Stimulated activated CD8-positive, alpha-beta memory T cell treated with anti-CD3 and anti-CD28 coated beads, Interleukin-7, amount 100 ng/mL, for 1 hour (primary cell): Measurements from ENCODE around the gene MRGPRX2.
A peak's percentile ranks its signal among the peaks of the same experiment; 100 is the strongest.

Experiments used
- DNase-seq, 2 donors: peaks; one replicate each; pipeline ENCODE4 v3.0.0-alpha.2; 2020; ENCODE audit warnings: low read depth in 2 of 2

Gene MRGPRX2

DNA sequence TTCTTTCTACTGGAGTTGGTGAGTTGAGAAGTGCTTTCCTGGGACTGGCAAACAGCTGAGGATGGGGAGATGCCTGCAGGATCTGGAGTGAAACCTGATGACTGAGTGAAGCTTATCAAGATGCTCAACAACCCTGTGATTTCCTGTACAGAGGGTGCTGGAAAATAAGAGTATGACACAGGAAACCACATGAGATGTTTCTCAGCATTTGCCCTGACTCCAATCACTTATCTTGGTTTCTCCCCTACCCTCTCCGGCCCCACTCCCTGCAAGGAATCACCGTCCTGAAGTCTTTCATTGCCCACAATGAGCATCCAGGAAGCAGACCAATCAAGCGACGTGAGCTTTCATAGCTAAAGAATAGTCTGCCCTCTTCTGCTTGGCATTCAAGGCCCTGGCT lies at the start of gene MRGPRX2:
Gene MRGPRX2 (minus strand): TSS at position 89 of the 400 bp plus-strand sequence. CDS start 4,315 bp downstream, outside the sequence.
- DNase-seq: no peak

GRCh38 chr11:19110295-19110694 lies 49.8 kb upstream of the MRGPRX2 start:
- DNase-seq: no peak

DNA sequence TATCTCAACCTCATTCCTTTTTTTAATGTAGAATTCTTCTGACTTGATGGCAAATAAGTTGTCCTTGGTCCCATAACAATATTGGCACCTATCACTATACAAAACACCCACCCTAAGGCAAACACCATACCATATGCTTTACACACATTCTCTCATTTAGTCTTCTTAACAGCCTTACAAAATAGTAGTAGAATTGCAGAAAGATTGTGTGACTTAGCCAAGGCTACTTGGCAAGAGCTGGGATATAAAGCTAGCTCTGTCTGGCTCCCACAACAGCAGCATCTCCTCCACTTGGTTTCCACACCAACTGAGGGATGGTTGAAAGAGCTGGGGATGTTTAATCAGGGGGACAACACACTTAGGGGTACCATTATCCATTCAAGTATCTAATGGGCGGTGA lies 46.6 kb upstream of the MRGPRX2 start:
- DNase-seq: no peak

GRCh38 chr11:19105011-19105410 lies 44.5 kb upstream of the MRGPRX2 start:
- DNase-seq: no peak

DNA sequence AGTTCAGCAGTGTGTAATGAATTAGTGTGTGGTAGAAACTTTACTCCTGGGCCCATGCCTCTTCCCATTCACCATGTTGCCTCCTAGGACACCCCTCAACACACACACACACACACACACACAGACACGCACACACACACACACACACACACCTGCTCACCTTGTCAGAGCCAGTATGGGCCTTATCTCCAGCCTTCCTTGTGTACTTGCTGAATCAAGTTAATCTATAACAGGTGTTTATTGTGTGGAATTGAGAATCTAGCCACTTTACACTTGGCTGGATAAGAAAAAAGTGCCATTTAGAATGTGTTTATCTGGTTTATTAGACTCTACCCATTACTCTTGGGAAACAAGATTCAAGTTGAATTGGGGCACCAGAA lies 42.0 kb upstream of the MRGPRX2 start:
- no peak for DNase-seq

DNA sequence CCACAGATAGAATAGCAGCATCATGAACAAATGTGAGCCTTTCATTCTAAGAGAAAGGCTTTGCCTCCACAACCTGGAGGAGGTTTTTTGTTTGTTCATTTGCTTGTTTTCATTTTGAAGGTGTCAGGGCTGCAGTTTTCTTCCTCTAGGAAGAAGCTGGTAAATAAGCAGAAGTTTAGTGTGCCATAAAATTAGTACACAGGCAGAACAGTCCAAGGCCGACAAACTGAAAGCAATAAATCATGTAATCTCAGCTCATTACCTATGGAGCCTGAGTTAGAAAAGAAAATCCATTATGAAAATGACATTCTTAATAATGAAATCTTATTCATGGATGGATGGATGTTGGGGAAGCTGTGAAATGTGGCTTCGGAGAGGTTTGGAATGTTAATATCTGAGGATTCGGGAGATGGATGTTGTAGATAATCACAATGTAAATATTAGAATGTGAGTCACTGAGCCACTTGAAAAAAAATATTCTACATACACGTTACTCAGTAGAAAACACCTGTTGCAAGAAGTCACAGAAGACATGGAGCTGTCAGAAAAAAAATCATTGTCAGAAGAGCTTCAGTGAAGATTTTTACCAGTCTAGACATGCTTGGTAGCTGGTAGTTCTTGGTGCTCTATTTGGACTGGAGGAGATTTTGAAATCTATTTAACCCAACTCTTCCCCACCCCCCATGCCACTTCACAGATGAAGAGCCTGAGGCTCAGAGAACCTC lies 41.4 kb upstream of the MRGPRX2 start:
- no peak for DNase-seq

GRCh38 chr11:19100885-19101284 lies 40.4 kb upstream of the MRGPRX2 start:
- no peak for DNase-seq

DNA sequence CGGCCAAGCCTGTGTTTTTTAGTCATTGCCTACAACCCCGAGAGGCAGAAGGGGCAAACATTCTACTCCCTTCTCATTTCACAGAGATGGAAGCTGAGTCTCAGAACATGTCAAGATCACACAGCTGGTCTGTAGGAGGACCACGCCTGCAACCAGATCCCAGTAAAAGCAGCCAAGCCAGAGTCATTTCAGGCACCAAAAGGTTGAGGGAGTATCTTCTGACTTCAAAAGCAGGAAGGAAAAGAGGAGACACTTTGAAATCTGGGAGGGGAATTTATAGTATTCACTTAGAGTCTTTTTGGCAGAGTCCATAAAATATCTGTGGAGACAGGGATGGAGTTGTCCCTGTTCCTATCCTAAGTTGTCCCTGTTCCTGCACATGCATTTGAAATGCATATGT lies 38.6 kb upstream of the MRGPRX2 start:
- no peak for DNase-seq

DNA sequence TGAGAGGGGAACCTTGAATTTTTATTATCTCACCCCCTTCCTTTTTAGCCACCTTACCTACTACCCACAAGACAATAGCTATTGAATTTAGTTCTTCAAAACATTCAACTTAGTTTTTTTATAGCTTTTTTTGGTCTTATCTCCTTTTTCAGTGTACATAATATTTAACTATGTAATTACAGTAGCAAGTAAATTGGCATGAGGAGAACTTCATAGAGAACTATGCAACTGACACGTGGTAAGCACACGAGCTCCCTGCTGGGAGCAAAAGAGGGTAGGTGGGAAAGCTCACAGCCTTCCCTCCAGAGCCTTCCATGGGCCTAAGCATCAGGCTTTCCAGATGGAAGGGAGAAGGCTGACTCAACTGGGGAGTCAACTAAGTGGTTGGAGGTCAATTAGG lies 34.3 kb upstream of the MRGPRX2 start:
- no peak for DNase-seq

DNA sequence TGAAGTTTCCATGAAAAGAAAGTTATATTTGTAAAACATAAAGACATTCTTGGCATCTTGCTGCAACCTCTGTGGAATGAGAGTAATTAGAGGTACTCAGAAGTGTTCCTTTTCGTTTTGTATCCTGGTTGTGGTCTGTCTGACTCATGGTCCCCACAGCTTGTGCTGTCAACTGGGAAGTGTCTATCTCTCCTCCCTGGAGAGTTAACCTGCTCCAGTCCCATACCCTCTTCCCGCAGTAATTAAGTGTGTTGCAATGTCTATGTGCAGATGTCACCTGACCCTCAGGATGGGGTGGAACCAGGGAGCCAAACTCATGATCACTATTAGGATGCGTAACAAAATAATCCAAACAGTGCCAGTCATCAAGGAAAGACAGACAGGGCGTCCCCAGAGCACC lies 33.5 kb upstream of the MRGPRX2 start:
- DNase-seq: no peak

- DNase-seq: no peak
Measured at GRCh38 chr11:19092850-19093249, 32.3 kb upstream of the MRGPRX2 start.

DNA sequence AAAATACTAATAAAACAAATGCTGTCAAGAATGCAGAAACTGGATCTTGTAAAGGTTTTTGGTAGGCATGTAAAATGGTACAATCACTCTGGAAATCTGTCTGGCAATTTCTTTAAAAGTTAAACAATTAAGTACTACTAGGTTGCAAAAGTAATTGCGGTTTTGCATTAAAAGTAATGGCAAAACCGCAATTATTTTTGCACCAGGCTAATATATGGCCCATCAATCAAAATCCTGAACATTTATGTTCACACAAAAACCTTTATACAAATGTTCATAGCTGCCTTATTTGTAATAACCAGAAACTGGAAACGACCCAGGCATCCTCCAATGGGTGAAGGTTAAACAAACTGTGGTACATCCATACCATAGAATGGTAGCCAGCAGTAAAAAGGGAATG lies 31.8 kb upstream of the MRGPRX2 start:
- no peak for DNase-seq

DNA sequence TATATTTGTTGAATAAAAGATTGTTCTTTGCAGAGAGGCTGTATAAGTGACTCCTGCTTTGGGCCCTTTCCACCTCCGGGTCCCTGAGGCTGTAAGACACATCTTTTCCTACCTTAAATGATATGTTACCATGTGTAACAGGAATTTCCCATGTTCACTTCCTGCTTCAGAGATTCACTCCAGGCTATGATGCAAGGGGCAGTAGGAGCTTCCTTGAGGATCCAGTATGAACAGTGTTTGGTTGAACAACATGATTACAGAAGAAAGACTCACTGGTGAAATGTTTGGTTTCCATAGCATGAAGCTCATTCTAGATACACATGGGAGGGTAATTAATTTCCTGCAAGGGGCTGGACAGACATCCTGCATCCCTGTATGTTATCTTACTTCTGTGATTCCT lies 30.8 kb upstream of the MRGPRX2 start:
- DNase-seq: no peak

GRCh38 chr11:19089421-19089820 lies 28.9 kb upstream of the MRGPRX2 start:
- DNase-seq: no peak

DNA sequence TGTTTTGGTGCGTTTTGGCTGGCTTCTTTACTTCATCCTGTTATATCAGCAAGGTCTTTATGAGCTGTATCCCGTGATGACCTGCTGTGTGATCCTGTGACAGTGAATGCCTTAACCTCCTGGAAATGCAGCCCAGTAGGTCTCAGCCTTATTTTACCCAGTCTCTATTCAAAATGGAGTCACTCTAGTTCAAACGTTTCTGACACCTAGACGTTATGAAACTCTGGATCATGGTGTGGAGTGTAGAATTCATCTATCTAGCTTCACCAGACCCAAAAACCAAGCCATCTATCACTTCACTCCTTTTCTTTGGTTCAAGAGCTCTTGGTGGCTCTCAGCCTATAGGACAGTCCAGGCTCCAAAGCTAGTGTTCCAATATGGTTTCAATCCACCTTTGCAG lies 28.3 kb upstream of the MRGPRX2 start:
- DNase-seq: no peak

DNA sequence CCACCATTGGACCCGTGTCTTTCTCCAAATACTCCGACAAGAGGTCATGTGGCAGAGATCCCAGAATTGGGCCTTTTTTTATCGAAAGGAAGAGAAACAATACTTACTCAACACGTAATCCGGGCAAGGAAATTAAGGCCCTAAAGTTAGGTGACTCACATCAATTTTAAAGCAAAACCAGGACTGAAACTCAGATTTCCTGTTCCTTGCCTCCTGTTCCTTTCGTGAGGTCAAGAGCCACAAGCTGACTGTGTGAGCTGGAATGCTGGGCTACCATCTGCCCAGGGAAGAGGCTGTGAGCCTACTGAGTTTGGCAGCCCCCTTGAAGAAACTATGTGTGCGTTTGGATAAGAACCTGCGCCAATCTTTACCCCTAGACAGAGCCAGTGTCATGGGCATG lies 27.1 kb upstream of the MRGPRX2 start:
- DNase-seq: no peak

GRCh38 chr11:19084661-19085315 lies 24.3 kb upstream of the MRGPRX2 start:
- DNase-seq: no peak

GRCh38 chr11:19083166-19083565 lies 22.6 kb upstream of the MRGPRX2 start:
- no peak for DNase-seq

- no peak for DNase-seq
Measured at GRCh38 chr11:19080579-19080993, 20.1 kb upstream of the MRGPRX2 start.

DNA sequence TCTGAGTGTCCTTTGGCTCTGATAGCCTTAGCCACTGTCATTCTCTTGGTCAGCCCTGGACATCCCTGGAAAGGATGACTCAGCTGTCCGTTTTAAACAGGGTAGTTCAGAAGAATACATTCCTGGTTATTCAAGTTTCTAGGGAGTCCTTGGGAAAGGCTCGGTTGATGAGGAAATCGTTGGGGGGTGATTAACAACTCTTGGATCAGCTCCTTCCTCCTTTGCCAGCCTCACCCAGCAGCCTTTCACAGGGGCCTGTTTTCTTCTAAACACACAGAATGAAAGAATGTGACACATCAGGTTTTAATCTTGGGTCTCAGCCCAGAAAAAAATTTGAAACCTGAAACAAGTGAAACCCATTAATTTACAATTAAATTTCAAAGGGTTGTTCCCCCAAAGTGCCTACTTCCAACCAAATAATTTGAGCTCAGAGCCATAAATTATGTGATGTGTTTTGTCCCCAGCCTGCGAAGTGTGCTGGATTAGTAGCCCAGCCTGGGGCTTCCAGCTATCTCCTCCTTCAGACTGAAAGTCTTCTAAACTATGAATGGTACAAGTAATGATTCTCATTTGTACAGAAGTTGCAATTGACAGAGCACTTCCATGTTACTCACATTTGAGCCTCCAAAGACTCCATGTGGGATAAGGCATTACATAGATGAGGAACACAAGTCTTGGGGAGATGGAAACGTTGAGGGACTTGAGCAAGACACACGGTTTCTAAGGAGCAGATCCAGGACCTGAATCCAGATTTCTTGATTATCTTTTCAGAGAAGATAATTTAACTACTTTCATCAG lies 19.3 kb upstream of the MRGPRX2 start:
- DNase-seq: no peak

DNA sequence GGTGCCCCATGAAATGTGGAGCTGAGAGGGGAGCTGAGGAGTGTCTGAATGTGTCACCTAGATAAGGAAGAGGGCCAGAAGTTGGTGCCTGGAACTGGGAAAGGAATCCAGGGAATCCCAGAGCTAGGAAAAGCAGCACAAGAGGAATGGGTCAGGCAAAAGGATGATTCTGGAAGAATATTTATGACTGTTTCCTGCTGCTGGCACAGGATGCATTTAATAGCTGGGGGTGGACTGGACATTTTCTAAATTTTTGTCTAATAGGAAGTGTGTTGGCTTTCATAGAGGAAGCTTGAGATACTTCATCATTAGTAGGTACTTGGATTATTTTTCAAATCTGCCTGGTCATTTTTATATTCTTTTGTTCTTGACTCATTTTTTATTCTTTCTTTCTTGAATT lies 17.4 kb upstream of the MRGPRX2 start:
- DNase-seq: no peak

- peak; percentile 21 to 37 for DNase-seq
Measured at GRCh38 chr11:19076744-19077589, 16.4 kb upstream of the MRGPRX2 start.
